Calu3 (cell line): ENCODE measurements around the gene MICALL2. TPM values are rescaled to one million over a fixed set of nuclear protein-coding genes. Genes with fewer than 3 reads are reported as not detected.

ENCODE experiments used
- BruUV-seq: library from RNA; stranded (reverse); fragments of 400-500 nt; replicated peaks from 2 replicates; lab custom pipeline; 2021; lab: Mats Ljungman, UMichigan
- CTCF ChIA-PET: fragments of 300-600 bp; sonication (Branson Sonifier 250); formaldehyde crosslinking; loops from one replicate; lab custom pipeline; 2022; ENCODE audit warnings: antibody characterized with exemption; lab: Charles Lee
- DNase-seq: peaks from one replicate; pipeline ENCODE4 v3.0.0; 2022
- H3K27ac Mint-ChIP-seq: one replicate; pipeline ENCODE4 v1.8.0; 2022; ENCODE audit warnings: mixed read lengths; ENCODE audit not compliant: unreplicated experiment
- H3K27me3 Mint-ChIP-seq: one replicate; pipeline ENCODE4 v1.8.0; 2022; ENCODE audit warnings: mixed read lengths; ENCODE audit not compliant: unreplicated experiment
- H3K36me3 Mint-ChIP-seq: one replicate; pipeline ENCODE4 v1.8.0; 2022; ENCODE audit warnings: mild to moderate bottlenecking, moderate library complexity, mixed read lengths; ENCODE audit not compliant: insufficient read depth, unreplicated experiment
- H3K4me1 Mint-ChIP-seq: one replicate; pipeline ENCODE4 v1.8.0; 2022; ENCODE audit warnings: mild to moderate bottlenecking, low read depth, mixed read lengths; ENCODE audit not compliant: unreplicated experiment
- H3K4me3 Mint-ChIP-seq: one replicate; pipeline ENCODE4 v1.8.0; 2022; ENCODE audit warnings: mild to moderate bottlenecking, low read depth, moderate library complexity, mixed read lengths; ENCODE audit not compliant: unreplicated experiment
- H3K9me3 Mint-ChIP-seq: one replicate; pipeline ENCODE4 v1.8.0; 2022; ENCODE audit warnings: low read depth, mixed read lengths; ENCODE audit not compliant: unreplicated experiment
- CTCF ChIP-seq: fragments of 200-600 bp; IDR thresholded peaks from one replicate; pipeline ENCODE4 v1.8.0; 2022; ENCODE audit warnings: antibody characterized with exemption; ENCODE audit not compliant: unreplicated experiment
- intact Hi-C: fragments of 100-400 bp; cut with micrococcal nuclease; formaldehyde crosslinking; loops from one replicate; pipeline ENCODE4 v1.10.0; 2022; ENCODE audit not compliant: unreplicated experiment
- total RNA-seq: library from RNA; stranded (reverse); gene quantifications from 2 replicates; pipeline ENCODE4 v1.2.3, GENCODE V29; 2022

MICALL2 gene
- total RNA-seq, 1 experiment from 2014 or later, result 162 TPM

GRCh38 chr7:1449501-1449900 is 9.8 kb downstream of the MICALL2 start:
- Mint-ChIP-seq H3K4me1 (peaks cover 20% of the 10 kb centered on the region), H3K9me3 (no peaks in the 10 kb centered on the region), H3K4me3 (no peak overlapping the region), H3K27me3 (no peaks in the 10 kb centered on the region), H3K36me3 (peaks cover 57% of the 10 kb centered on the region), H3K27ac (no peak overlapping the region)
- no peak for TF ChIP-seq CTCF
- intact Hi-C loops, result no loop called here
- DNase-seq, result no peak
- BruUV-seq, result no TSS peak
- CTCF ChIA-PET, result no interaction called here

GRCh38 chr7:1448958-1449357 is 10.3 kb downstream of the MICALL2 start:
- H3K36me3 Mint-ChIP-seq, result peaks cover 56% of the 10 kb centered on the region
- H3K27me3 Mint-ChIP-seq, result no peaks in the 10 kb centered on the region
- H3K4me1 Mint-ChIP-seq, result peaks cover 15% of the 10 kb centered on the region
- CTCF ChIA-PET, result no interaction called here
- no peak overlapping the region for H3K4me3 Mint-ChIP-seq
- H3K27ac Mint-ChIP-seq, result no peak overlapping the region
- BruUV-seq, result no TSS peak
- no peaks in the 10 kb centered on the region for H3K9me3 Mint-ChIP-seq
- no peak for DNase-seq
- intact Hi-C loops, result no loop called here
- TF ChIP-seq CTCF, result no peak

GRCh38 chr7:1447551-1448244 is 11.6 kb downstream of the MICALL2 start:
- BruUV-seq, result no TSS peak
- TF ChIP-seq CTCF, result no peak
- CTCF ChIA-PET, result interaction anchor here (0.6 to 1.4 kb wide), 2 partner anchors 13 to 179 kb away, joined by 3 to 5 read pairs; no protein-coding TSS in a partner anchor

GRCh38 chr7:1447112-1447511 is 12.2 kb downstream of the MICALL2 start:
- no peak for DNase-seq
- no peaks in the 10 kb centered on the region for H3K27me3 Mint-ChIP-seq
- H3K4me3 Mint-ChIP-seq, result no peak overlapping the region
- BruUV-seq, result no TSS peak
- H3K9me3 Mint-ChIP-seq, result no peaks in the 10 kb centered on the region
- CTCF ChIA-PET, result interaction anchor here (1.4 kb wide), 1 partner anchor 14 kb away, joined by 3 read pairs; no protein-coding TSS in a partner anchor
- H3K27ac Mint-ChIP-seq, result no peak overlapping the region
- H3K4me1 Mint-ChIP-seq, result no peaks in the 10 kb centered on the region
- no peak for TF ChIP-seq CTCF
- intact Hi-C loops, result no loop called here
- peaks cover 54% of the 10 kb centered on the region for H3K36me3 Mint-ChIP-seq

More at GRCh38 chr7:1447551-1448244, 11.6 kb downstream of the MICALL2 start:
- Mint-ChIP-seq H3K36me3 (peaks cover 54% of the 10 kb centered on the region), H3K4me1 (peaks cover 2% of the 10 kb centered on the region), H3K27ac (no peak overlapping the region), H3K4me3 (no peak overlapping the region), H3K27me3 (no peaks in the 10 kb centered on the region), H3K9me3 (no peaks in the 10 kb centered on the region)
- intact Hi-C loops, result no loop called here
- DNase-seq, result no peak
